GM19468 (cell line): ENCODE measurements around the gene CADM1.
A peak's percentile ranks its signal among the peaks of the same experiment; 100 is the strongest.

Source experiments
- ATAC-seq: cut with Tn5 transposase; IDR thresholded peaks from one replicate; pipeline ENCODE4 v1.9.1; 2021; ENCODE audit warnings: mild to moderate bottlenecking, moderate library complexity, moderate number of reproducible peaks; ENCODE audit not compliant: unreplicated experiment; ENCODE audit errors: extremely low read depth

CADM1 gene

DNA sequence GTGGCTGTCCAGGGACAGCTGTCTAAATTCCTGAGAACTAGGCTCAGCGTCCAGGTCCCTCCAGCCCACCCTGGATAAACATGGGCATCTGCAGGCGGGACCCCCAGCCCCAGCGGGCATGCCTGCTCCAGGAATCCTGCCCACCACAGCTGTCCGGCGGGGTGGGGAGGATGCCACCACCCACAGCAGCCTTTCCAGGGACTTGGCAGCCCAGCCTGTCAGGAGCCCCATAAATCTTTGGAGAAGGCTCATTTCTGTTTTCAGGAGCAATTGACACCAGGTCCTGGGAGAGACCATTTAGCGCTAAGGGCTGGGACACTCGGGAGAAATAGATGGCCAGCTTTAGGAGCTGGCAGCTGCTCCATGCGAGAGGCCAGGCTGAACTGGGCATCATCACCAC, 358.9 kb downstream of the CADM1 start:
- no peak for ATAC-seq

- ATAC-seq = no peak
Observed at GRCh38 chr11:115144914-115145313, 359.3 kb downstream of the CADM1 start.

- no peak for ATAC-seq
Observed at GRCh38 chr11:115144014-115144413, 360.2 kb downstream of the CADM1 start.

GRCh38 chr11:115141231-115142114, 362.7 kb downstream of the CADM1 start:
- no peak for ATAC-seq

GRCh38 chr11:115135936-115136335, 368.3 kb downstream of the CADM1 start:
- no peak for ATAC-seq

GRCh38 chr11:115134926-115135325, 369.3 kb downstream of the CADM1 start:
- no peak for ATAC-seq

GRCh38 chr11:115133475-115134209, 370.6 kb downstream of the CADM1 start:
- no peak for ATAC-seq

DNA sequence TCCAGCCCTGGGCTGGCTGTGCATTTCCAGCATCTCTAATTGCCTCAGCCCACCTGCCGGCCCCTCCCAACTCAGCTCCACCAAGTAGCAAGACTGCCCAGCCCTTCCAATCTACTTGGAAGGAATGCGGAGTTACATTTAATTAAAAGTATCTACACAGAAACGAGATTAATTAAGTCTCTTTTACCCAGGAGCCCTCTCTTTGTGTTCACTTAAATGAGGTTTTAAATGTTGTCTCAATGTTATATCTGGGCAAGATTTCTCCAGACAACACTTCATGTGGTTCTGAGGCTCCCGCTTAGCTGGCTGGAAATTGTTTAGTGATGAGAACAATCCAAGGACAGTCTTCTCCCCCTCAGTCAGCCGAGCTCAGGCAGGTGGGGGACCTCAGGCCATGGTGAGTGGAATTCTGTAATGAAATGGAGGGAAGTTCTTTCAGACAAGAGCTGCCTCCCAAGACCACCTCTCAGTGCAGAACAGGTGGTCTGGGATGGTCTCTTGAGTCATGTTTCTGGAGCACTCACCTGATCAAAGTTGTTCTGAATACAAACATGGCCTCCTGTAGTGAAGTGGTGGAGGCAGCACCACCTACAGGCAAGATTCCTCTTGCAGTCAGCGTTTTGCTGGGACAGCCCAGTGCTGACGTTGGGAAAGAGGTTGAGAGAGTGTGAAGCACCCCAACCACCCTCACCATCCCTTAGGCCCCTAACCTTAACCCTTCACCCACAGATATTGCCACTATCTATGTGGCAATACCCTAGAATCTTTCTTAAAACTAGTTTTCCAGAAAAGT, 371.6 kb downstream of the CADM1 start:
- ATAC-seq = no peak

- no peak for ATAC-seq
Observed at GRCh38 chr11:115129473-115130289, 374.5 kb downstream of the CADM1 start.

GRCh38 chr11:115128226-115128625, 376.0 kb downstream of the CADM1 start:
- no peak for ATAC-seq

GRCh38 chr11:115127790-115128189, 376.4 kb downstream of the CADM1 start:
- no peak for ATAC-seq

DNA sequence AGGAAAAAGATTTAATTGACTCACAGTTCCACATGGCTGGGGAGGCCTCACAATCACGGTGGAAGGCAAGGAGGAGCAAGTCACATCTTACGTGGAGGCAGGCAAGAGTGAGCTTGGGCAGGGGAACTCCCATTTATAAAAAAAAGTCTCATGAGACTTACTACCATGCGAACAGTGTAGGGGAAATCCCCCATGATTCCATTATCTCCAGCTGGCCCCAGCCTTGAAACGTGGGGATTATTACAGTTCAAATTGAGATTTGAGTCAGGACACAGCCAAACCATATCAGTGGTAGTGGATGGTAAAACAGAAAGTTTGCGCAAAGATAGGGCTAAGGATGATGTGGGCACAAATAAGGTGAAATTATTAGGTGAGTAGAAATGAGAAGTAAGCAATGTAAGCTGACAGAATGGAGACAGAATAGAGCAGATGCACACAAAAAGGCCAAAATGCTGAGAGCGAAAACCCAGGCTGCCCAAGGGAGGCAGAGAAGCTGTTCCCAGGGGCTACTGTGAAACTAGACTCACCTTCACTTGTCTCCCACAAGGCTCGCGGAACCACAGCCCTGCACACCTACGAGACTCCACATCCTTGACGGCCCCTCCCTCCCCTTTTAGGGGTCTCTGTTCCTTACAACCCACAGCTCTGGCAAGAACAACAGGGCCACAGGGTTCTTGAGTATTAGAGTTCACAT, 377.6 kb downstream of the CADM1 start:
- ATAC-seq = peak; percentile 80

GRCh38 chr11:115126092-115126491, 378.1 kb downstream of the CADM1 start:
- no peak for ATAC-seq

- no peak for ATAC-seq
Observed at GRCh38 chr11:115124786-115125185, 379.4 kb downstream of the CADM1 start.

DNA sequence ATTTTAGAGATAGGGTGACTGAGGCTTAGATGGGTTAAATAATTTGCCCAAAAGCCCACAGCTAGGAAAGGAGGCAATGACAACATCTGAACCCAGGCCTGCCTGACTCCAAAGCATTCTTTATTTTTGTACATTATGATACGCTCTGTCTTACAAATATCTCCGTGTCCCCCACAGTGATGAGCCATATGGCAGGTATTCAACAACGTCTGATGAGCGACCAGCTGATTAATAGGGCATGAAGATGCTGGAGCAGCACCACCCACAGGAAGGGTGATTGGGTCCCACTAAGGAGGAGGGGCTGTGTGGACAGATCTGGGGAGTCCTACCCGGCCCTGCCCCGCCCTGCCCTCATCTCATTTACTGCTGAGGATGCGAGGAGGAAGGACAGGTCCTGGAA, 380.6 kb downstream of the CADM1 start:
- ATAC-seq = no peak

DNA sequence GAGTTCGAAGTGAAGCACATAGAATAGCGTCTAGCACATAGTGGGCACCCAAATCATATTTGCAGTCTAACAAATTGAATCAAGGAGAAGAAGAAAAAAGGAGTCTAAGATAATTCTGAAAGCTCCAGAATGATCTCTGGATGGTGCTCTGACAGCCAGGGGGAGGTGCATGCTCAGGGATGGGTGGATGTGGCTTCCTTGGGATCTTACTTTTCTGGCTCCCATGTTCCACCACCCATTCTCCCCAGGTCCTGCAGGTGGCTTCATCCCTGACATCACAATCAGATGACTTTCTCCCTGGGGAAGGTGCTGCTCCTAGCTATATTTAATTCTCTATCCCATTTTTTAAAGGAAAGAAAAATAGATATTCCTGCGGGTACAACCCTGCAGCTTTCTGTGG, 381.9 kb downstream of the CADM1 start:
- no peak for ATAC-seq
